ENCODE data around the gene WDR49.

Gene WDR49

GRCh38 chr3:167484551-167484950, 169.2 kb downstream of the WDR49 start:
- no peak for DNase-seq

- DNase-seq, result no peak
Observed at GRCh38 chr3:167483708-167484475, 169.8 kb downstream of the WDR49 start.

GRCh38 chr3:167481164-167481563, 172.6 kb downstream of the WDR49 start:
- no peak for DNase-seq

- no peak for DNase-seq
Observed at GRCh38 chr3:167480748-167481147, 173.0 kb downstream of the WDR49 start.

GRCh38 chr3:167473863-167474262, 179.9 kb downstream of the WDR49 start, which contains the start of gene SERPINI2:
Gene SERPINI2 (minus strand): TSS chr3:167474042. CDS start chr3:167471834, 2,208 bp downstream.
- DNase-seq, result no peak

GRCh38 chr3:167469381-167469780, 184.4 kb downstream of the WDR49 start:
- no peak for DNase-seq

- DNase-seq, result no peak
Observed at GRCh38 chr3:167467848-167468611, 185.7 kb downstream of the WDR49 start.

- DNase-seq, result no peak
Observed at GRCh38 chr3:167466966-167467365, 186.8 kb downstream of the WDR49 start.

- DNase-seq, result no peak
Observed at GRCh38 chr3:167456157-167456799, 197.5 kb downstream of the WDR49 start.

GRCh38 chr3:167453815-167454214, 199.9 kb downstream of the WDR49 start:
- no peak for DNase-seq

GRCh38 chr3:167451282-167451681, 202.5 kb downstream of the WDR49 start:
- no peak for DNase-seq

GRCh38 chr3:167450675-167451074, 203.1 kb downstream of the WDR49 start:
- DNase-seq, result no peak

- no peak for DNase-seq
Observed at GRCh38 chr3:167450195-167450594, 203.5 kb downstream of the WDR49 start.

GRCh38 chr3:167445491-167445890, 208.3 kb downstream of the WDR49 start:
- DNase-seq, result no peak

- DNase-seq, result no peak
Observed at GRCh38 chr3:167441256-167441655, 212.5 kb downstream of the WDR49 start.

GRCh38 chr3:167437428-167438139, 216.2 kb downstream of the WDR49 start:
- no peak for DNase-seq
